Tibial nerve (tissue), 3 donors: ENCODE results near the gene CLN6.

Experiments
- CTCF ChIP-seq, 5 experiments: fragments of 200-600 bp in 3 of 5; fragments of 450-650 bp in 2 of 5; sonication (generic) in 3 of 5; IDR thresholded peaks; one replicate each; pipeline ENCODE4 v1.5.1; 2016 to 2019; ENCODE audit warnings: antibody characterized with exemption in 5 of 5, mild to moderate bottlenecking in 3 of 5, moderate library complexity in 2 of 5
- POLR2A ChIP-seq, 2 donors: fragments of 450-650 bp; IDR thresholded peaks; one replicate each; pipeline ENCODE4 v1.6.1; 2017; ENCODE audit warnings: antibody characterized with exemption in 2 of 2, mild to moderate bottlenecking in 2 of 2, moderate library complexity in 2 of 2

DNA sequence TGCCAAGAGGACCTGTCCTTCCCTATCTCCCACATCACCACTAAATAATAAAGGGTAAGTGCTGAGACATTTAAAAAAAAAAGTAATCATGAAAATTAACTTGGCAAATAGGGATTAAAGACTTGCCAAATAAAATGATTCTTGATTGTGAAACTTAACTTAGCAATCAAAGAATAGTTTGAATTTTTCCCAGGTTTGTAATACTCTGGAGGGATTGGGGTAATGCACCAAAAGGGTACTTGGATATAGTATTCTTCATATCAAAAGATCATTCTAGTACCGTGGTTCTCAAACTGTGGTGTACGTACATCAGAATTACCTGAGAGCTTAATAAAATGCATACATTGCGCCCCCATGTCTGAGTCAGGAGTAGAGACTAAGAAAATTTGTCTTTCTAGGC lies 52.9 kb downstream of the CLN6 start:
- no peak for TF ChIP-seq CTCF (IDR thresholded peaks at IDR 0.05)
- TF ChIP-seq POLR2A (IDR thresholded peaks at IDR 0.05), result no peak
